ENCODE measurements around the gene CALN1.

DNA sequence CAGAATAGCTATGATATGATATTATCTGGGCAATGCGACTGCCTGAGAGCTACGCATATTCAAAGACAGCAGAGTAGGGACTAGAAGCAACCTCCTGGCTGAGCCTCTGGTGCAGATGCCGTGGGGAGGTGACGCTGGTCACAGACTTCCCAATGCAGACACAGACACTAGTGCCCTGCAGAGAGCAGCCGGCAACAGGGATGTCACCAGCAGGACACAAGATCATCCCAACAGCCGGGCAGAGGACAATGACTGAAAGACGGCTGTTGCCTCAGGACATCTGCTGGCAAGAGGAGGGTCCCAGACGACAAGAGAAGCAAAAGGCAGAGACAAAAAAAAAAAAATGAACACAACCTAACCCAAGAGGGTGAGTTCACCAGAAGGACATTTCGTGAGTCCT, 104.6 kb downstream of the CALN1 start:
- TF ChIP-seq FOXA1 (IDR thresholded peaks at IDR 0.05) (no peak), RAD21 (IDR thresholded peaks at IDR 0.05) (no peak), HNF4A (conservative IDR thresholded peaks at IDR 0.05) (no peak), RXRA (IDR thresholded peaks at IDR 0.05) (no peak), EGR1 (IDR thresholded peaks at IDR 0.05; ENCODE audit: low read depth in 2 of 2) (no peak), YY1 (IDR thresholded peaks at IDR 0.05) (no peak), JUND (IDR thresholded peaks at IDR 0.05) (no peak), NR2F2 (IDR thresholded peaks at IDR 0.05) (no peak)
- TF ChIP-seq, protein P1, sequence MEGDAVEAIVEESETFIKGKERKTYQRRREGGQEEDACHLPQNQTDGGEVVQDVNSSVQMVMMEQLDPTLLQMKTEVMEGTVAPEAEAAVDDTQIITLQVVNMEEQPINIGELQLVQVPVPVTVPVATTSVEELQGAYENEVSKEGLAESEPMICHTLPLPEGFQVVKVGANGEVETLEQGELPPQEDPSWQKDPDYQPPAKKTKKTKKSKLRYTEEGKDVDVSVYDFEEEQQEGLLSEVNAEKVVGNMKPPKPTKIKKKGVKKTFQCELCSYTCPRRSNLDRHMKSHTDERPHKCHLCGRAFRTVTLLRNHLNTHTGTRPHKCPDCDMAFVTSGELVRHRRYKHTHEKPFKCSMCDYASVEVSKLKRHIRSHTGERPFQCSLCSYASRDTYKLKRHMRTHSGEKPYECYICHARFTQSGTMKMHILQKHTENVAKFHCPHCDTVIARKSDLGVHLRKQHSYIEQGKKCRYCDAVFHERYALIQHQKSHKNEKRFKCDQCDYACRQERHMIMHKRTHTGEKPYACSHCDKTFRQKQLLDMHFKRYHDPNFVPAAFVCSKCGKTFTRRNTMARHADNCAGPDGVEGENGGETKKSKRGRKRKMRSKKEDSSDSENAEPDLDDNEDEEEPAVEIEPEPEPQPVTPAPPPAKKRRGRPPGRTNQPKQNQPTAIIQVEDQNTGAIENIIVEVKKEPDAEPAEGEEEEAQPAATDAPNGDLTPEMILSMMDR (IDR thresholded peaks at IDR 0.05; ENCODE audit: low read depth, low read length, missing input control), result no peak
- TF ChIP-seq, protein P2, sequence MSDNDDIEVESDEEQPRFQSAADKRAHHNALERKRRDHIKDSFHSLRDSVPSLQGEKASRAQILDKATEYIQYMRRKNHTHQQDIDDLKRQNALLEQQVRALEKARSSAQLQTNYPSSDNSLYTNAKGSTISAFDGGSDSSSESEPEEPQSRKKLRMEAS (IDR thresholded peaks at IDR 0.05), result no peak
- TF ChIP-seq, protein P3, sequence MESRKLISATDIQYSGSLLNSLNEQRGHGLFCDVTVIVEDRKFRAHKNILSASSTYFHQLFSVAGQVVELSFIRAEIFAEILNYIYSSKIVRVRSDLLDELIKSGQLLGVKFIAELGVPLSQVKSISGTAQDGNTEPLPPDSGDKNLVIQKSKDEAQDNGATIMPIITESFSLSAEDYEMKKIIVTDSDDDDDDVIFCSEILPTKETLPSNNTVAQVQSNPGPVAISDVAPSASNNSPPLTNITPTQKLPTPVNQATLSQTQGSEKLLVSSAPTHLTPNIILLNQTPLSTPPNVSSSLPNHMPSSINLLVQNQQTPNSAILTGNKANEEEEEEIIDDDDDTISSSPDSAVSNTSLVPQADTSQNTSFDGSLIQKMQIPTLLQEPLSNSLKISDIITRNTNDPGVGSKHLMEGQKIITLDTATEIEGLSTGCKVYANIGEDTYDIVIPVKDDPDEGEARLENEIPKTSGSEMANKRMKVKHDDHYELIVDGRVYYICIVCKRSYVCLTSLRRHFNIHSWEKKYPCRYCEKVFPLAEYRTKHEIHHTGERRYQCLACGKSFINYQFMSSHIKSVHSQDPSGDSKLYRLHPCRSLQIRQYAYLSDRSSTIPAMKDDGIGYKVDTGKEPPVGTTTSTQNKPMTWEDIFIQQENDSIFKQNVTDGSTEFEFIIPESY (IDR thresholded peaks at IDR 0.05), result no peak
- TF ChIP-seq, protein P4, sequence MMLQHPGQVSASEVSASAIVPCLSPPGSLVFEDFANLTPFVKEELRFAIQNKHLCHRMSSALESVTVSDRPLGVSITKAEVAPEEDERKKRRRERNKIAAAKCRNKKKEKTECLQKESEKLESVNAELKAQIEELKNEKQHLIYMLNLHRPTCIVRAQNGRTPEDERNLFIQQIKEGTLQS (IDR thresholded peaks at IDR 0.05), result no peak
- TF ChIP-seq, protein P5, sequence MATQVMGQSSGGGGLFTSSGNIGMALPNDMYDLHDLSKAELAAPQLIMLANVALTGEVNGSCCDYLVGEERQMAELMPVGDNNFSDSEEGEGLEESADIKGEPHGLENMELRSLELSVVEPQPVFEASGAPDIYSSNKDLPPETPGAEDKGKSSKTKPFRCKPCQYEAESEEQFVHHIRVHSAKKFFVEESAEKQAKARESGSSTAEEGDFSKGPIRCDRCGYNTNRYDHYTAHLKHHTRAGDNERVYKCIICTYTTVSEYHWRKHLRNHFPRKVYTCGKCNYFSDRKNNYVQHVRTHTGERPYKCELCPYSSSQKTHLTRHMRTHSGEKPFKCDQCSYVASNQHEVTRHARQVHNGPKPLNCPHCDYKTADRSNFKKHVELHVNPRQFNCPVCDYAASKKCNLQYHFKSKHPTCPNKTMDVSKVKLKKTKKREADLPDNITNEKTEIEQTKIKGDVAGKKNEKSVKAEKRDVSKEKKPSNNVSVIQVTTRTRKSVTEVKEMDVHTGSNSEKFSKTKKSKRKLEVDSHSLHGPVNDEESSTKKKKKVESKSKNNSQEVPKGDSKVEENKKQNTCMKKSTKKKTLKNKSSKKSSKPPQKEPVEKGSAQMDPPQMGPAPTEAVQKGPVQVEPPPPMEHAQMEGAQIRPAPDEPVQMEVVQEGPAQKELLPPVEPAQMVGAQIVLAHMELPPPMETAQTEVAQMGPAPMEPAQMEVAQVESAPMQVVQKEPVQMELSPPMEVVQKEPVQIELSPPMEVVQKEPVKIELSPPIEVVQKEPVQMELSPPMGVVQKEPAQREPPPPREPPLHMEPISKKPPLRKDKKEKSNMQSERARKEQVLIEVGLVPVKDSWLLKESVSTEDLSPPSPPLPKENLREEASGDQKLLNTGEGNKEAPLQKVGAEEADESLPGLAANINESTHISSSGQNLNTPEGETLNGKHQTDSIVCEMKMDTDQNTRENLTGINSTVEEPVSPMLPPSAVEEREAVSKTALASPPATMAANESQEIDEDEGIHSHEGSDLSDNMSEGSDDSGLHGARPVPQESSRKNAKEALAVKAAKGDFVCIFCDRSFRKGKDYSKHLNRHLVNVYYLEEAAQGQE (IDR thresholded peaks at IDR 0.05), result no peak

All from liver (tissue), 3 donors.